ENCODE results near the gene CENATAC.

Gene CENATAC

GRCh38 chr11:119047205-119047604 lies 49.3 kb downstream of the CENATAC start:
- peaks cover 75% of the 10 kb centered on the region for H3K36me3 ChIP-seq (ENCODE audit: insufficient read depth, insufficient read length, low read length)
- no peak overlapping the region for H3K9ac ChIP-seq (ENCODE audit: insufficient read length, low read depth)
- TF ChIP-seq SUZ12 (IDR thresholded peaks at IDR 0.05; ENCODE audit: extremely low read depth, insufficient read depth, insufficient read length) (no peak), YY1 (IDR thresholded peaks at IDR 0.05; ENCODE audit: insufficient read depth, insufficient read length) (no peak)
- DNase-seq (ENCODE audit: low read depth, low spot score): no peak
- no peaks in the 10 kb centered on the region for H3K9me3 ChIP-seq (ENCODE audit: insufficient read depth, low read length)
- no peaks in the 10 kb centered on the region for H3K4me1 ChIP-seq (ENCODE audit: insufficient read depth, insufficient read length)
- H3K27me3 ChIP-seq (ENCODE audit: insufficient read depth, insufficient read length): no peaks in the 10 kb centered on the region
- no peak overlapping the region for H3K4me3 ChIP-seq (ENCODE audit: insufficient read length, low read depth)

- Histone ChIP-seq H3K9me3 (ENCODE audit: insufficient read depth, low read length) (no peaks in the 10 kb centered on the region), H3K36me3 (ENCODE audit: insufficient read depth, insufficient read length, low read length) (peaks cover 90% of the 10 kb centered on the region)
- TF ChIP-seq YY1 (IDR thresholded peaks at IDR 0.05; ENCODE audit: insufficient read depth, insufficient read length) (no peak), ZNF274 (IDR thresholded peaks at IDR 0.05; ENCODE audit: low read depth, low read length) (no peak), SUZ12 (IDR thresholded peaks at IDR 0.05; ENCODE audit: extremely low read depth, insufficient read depth, insufficient read length) (no peak)
Observed at GRCh38 chr11:119048644-119049043, 50.7 kb downstream of the CENATAC start.

DNA sequence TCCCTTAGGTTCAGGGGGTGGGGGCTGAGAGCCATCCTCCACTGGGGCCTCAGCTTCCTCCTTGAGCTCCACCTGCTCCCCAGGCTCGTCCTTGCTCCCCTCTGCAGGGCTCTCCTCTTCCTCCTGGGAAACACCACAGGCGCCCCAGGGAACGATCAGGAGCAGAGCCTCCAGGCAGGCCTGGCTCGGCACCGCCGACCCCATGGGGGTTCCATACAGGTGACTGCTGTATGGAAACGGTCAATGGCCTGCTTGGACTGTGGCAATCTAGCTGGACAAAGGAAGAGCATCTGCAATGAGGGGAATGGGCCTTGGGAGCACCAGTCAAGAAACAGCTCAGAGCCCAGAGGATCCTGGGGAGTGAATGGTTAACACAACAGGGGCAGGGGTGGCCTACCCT lies 51.1 kb downstream of the CENATAC start:
- Histone ChIP-seq H3K9ac (ENCODE audit: insufficient read length, low read depth) (no peak overlapping the region), H3K4me1 (ENCODE audit: insufficient read depth, insufficient read length) (no peaks in the 10 kb centered on the region), H3K9me3 (ENCODE audit: insufficient read depth, low read length) (no peaks in the 10 kb centered on the region), H3K36me3 (ENCODE audit: insufficient read depth, insufficient read length, low read length) (peaks cover 94% of the 10 kb centered on the region), H3K27me3 (ENCODE audit: insufficient read depth, insufficient read length) (no peaks in the 10 kb centered on the region), H3K4me3 (ENCODE audit: insufficient read length, low read depth) (no peak overlapping the region)
- TF ChIP-seq SUZ12 (IDR thresholded peaks at IDR 0.05; ENCODE audit: extremely low read depth, insufficient read depth, insufficient read length) (no peak), YY1 (IDR thresholded peaks at IDR 0.05; ENCODE audit: insufficient read depth, insufficient read length) (no peak), ZNF274 (IDR thresholded peaks at IDR 0.05; ENCODE audit: low read depth, low read length) (no peak)
- no peak for DNase-seq (ENCODE audit: low read depth, low spot score)

More at GRCh38 chr11:119048644-119049043, 50.7 kb downstream of the CENATAC start:
- no peak overlapping the region for H3K9ac ChIP-seq (ENCODE audit: insufficient read length, low read depth)
- H3K27me3 ChIP-seq (ENCODE audit: insufficient read depth, insufficient read length): no peaks in the 10 kb centered on the region
- no peaks in the 10 kb centered on the region for H3K4me1 ChIP-seq (ENCODE audit: insufficient read depth, insufficient read length)
- H3K4me3 ChIP-seq (ENCODE audit: insufficient read length, low read depth): no peak overlapping the region
- DNase-seq (ENCODE audit: low read depth, low spot score): no peak

- peaks cover 91% of the 10 kb centered on the region for H3K36me3 ChIP-seq (ENCODE audit: insufficient read depth, insufficient read length, low read length)
- H3K27me3 ChIP-seq (ENCODE audit: insufficient read depth, insufficient read length): no peaks in the 10 kb centered on the region
- no peaks in the 10 kb centered on the region for H3K9me3 ChIP-seq (ENCODE audit: insufficient read depth, low read length)
- H3K4me3 ChIP-seq (ENCODE audit: insufficient read length, low read depth): no peak overlapping the region
- no peak for TF ChIP-seq YY1 (IDR thresholded peaks at IDR 0.05; ENCODE audit: insufficient read depth, insufficient read length)
- TF ChIP-seq ZNF274 (IDR thresholded peaks at IDR 0.05; ENCODE audit: low read depth, low read length): no peak
- TF ChIP-seq SUZ12 (IDR thresholded peaks at IDR 0.05; ENCODE audit: extremely low read depth, insufficient read depth, insufficient read length): no peak
- peaks cover 6% of the 10 kb centered on the region for H3K4me1 ChIP-seq (ENCODE audit: insufficient read depth, insufficient read length)
- H3K9ac ChIP-seq (ENCODE audit: insufficient read length, low read depth): no peak overlapping the region
- no peak for DNase-seq (ENCODE audit: low read depth, low spot score)
Observed at GRCh38 chr11:119051440-119052162, 53.7 kb downstream of the CENATAC start.

DNA sequence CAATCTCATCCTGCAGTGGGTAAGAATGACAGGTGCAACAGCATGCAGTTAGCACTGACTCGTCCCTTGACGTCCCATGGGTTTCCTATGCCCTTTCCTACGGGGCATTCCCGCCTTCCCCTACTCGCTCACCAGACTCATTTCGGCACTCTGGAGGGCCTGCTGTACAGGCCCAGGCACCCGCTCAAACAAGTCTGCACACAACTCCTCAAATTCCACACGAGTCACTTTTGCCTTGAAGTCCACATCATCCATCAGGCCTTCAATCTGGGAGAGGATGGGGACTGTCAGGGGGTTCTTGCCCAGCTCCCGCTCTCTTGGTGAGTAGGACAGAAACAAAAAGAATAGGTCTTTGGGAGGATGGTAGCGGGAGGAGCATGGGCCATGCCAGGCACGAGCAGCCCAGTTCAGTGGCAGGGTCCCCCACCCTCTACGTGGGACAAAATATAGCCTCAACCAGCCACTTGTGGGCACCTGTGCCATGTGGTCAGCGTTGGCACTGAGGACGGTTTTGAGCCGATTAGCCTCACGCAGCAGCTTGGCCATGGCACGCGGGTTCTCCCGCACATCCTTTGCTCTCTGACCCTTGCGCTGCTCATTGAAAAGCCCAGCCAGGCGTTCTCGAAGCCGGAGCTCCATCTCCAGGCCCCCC lies 54.4 kb downstream of the CENATAC start:
- Histone ChIP-seq H3K9me3 (ENCODE audit: insufficient read depth, low read length) (no peaks in the 10 kb centered on the region), H3K4me1 (ENCODE audit: insufficient read depth, insufficient read length) (peaks cover 6% of the 10 kb centered on the region), H3K9ac (ENCODE audit: insufficient read length, low read depth) (no peak overlapping the region), H3K4me3 (ENCODE audit: insufficient read length, low read depth) (no peak overlapping the region), H3K27me3 (ENCODE audit: insufficient read depth, insufficient read length) (no peaks in the 10 kb centered on the region), H3K36me3 (ENCODE audit: insufficient read depth, insufficient read length, low read length) (peaks cover 87% of the 10 kb centered on the region)
- DNase-seq (ENCODE audit: low read depth, low spot score): no peak
- TF ChIP-seq SUZ12 (IDR thresholded peaks at IDR 0.05; ENCODE audit: extremely low read depth, insufficient read depth, insufficient read length) (no peak), YY1 (IDR thresholded peaks at IDR 0.05; ENCODE audit: insufficient read depth, insufficient read length) (no peak), ZNF274 (IDR thresholded peaks at IDR 0.05; ENCODE audit: low read depth, low read length) (no peak)

DNA sequence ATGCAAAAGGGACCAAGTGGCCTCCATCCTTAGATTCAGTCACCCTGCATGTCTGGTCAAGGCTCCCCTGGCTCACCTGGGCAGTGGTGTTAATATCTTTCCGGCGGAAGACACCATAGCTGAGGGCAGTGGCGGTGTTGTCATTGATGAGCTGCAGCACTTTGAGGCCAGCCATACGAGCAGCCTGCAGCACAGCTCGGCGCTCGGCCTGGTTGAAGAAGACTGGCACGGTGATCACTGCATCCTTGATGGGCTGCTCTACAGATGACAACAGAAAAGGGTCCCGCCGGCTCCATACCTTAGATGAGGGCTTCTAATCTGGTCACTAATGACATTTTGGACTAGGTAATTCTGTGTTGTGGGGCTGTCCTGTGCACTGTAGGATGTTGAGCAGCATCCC lies 56.5 kb downstream of the CENATAC start:
- DNase-seq (ENCODE audit: low read depth, low spot score): no peak
- H3K4me3 ChIP-seq (ENCODE audit: insufficient read length, low read depth): no peak overlapping the region
- H3K27me3 ChIP-seq (ENCODE audit: insufficient read depth, insufficient read length): no peaks in the 10 kb centered on the region
- peaks cover 6% of the 10 kb centered on the region for H3K4me1 ChIP-seq (ENCODE audit: insufficient read depth, insufficient read length)
- H3K36me3 ChIP-seq (ENCODE audit: insufficient read depth, insufficient read length, low read length): peaks cover 66% of the 10 kb centered on the region
- no peaks in the 10 kb centered on the region for H3K9me3 ChIP-seq (ENCODE audit: insufficient read depth, low read length)
- TF ChIP-seq ZNF274 (IDR thresholded peaks at IDR 0.05; ENCODE audit: low read depth, low read length) (no peak), SUZ12 (IDR thresholded peaks at IDR 0.05; ENCODE audit: extremely low read depth, insufficient read depth, insufficient read length) (no peak), YY1 (IDR thresholded peaks at IDR 0.05; ENCODE audit: insufficient read depth, insufficient read length) (no peak)
- H3K9ac ChIP-seq (ENCODE audit: insufficient read length, low read depth): no peak overlapping the region

GRCh38 chr11:119055901-119056300 lies 58.0 kb downstream of the CENATAC start:
- TF ChIP-seq ZNF274 (IDR thresholded peaks at IDR 0.05; ENCODE audit: low read depth, low read length) (no peak), SUZ12 (IDR thresholded peaks at IDR 0.05; ENCODE audit: extremely low read depth, insufficient read depth, insufficient read length) (no peak), YY1 (IDR thresholded peaks at IDR 0.05; ENCODE audit: insufficient read depth, insufficient read length) (no peak)
- peaks cover 51% of the 10 kb centered on the region for H3K36me3 ChIP-seq (ENCODE audit: insufficient read depth, insufficient read length, low read length)
- H3K4me1 ChIP-seq (ENCODE audit: insufficient read depth, insufficient read length): peaks cover 6% of the 10 kb centered on the region
- no peaks in the 10 kb centered on the region for H3K27me3 ChIP-seq (ENCODE audit: insufficient read depth, insufficient read length)
- H3K9ac ChIP-seq (ENCODE audit: insufficient read length, low read depth): peak overlapping the region; percentile 83
- DNase-seq (ENCODE audit: low read depth, low spot score): no peak
- no peaks in the 10 kb centered on the region for H3K9me3 ChIP-seq (ENCODE audit: insufficient read depth, low read length)
- H3K4me3 ChIP-seq (ENCODE audit: insufficient read length, low read depth): peak overlapping the region; percentile 83
